Heart right ventricle (tissue), 16 donors: ENCODE results near the gene CD7. TPM values are rescaled to one million over a fixed set of nuclear protein-coding genes. Genes with fewer than 3 reads are reported as not detected.

Experiments
- ATAC-seq, 8 donors: fragments of 200-7000 bp; cut with Tn5 transposase; one replicate each; pipeline ENCODE4 v1.9.1; 2020; ENCODE audit warnings: mild to moderate bottlenecking in 8 of 8, moderate library complexity in 8 of 8, moderate number of reproducible peaks in 1 of 8
- DNase-seq, 2 donors: peaks; one replicate each; pipeline ENCODE4 v3.0.0-alpha.2; 2020
- H3K27ac ChIP-seq, 10 donors: fragments of 200-600 bp; sonication (generic) in 2 of 10; one replicate each; pipeline versions ENCODE4 v1.5.0 to v1.8.0; 2020 to 2022; ENCODE audit warnings: mild to moderate bottlenecking in 3 of 10
- H3K27me3 ChIP-seq, 7 donors: fragments of 200-600 bp; one replicate each; pipeline ENCODE4 v1.8.0; 2021 to 2022; ENCODE audit warnings: mild to moderate bottlenecking in 2 of 7
- H3K36me3 ChIP-seq, 9 donors: fragments of 200-600 bp; sonication (generic) in 1 of 9; one replicate each; pipeline versions ENCODE4 v1.5.0 to v1.8.0; 2020 to 2022; ENCODE audit warnings: mild to moderate bottlenecking in 2 of 9
- H3K4me1 ChIP-seq, 9 donors: fragments of 200-600 bp; sonication (generic) in 1 of 9; one replicate each; pipeline versions ENCODE4 v1.5.0 to v1.8.0; 2020 to 2022; ENCODE audit warnings: mild to moderate bottlenecking in 4 of 9
- H3K4me3 ChIP-seq, 10 donors: fragments of 200-600 bp; sonication (generic) in 2 of 10; one replicate each; pipeline versions ENCODE4 v1.5.0 to v1.8.0; 2020 to 2022; ENCODE audit warnings: mild to moderate bottlenecking in 7 of 10, moderate library complexity in 2 of 10
- H3K9me3 ChIP-seq, 11 donors: fragments of 200-600 bp in 10 of 11; sonication (generic) in 2 of 11; one replicate each; pipeline versions ENCODE4 v1.5.0 to v1.8.0; 2013 to 2022; ENCODE audit warnings: mild to moderate bottlenecking in 2 of 11, control low read depth in 1 of 11, moderate library complexity in 1 of 11
- CTCF ChIP-seq, 9 donors: fragments of 200-600 bp; sonication (generic) in 2 of 9; IDR thresholded peaks; one replicate each; pipeline versions ENCODE4 v1.5.0 to v1.8.0; 2021 to 2022; ENCODE audit warnings: antibody characterized with exemption in 9 of 9, mild to moderate bottlenecking in 5 of 9, moderate library complexity in 1 of 9
- WGBS, 2 donors: extraction: QIAGEN DNeasy Blood & Tissue Kit; methylation state at CpG; one replicate each; pipeline ENCODE4 v1.1.7; 2013; ENCODE audit warnings: inconsistent platforms in 1 of 2; 5-methylcytosine and 5-hydroxymethylcytosine counted together
- intact Hi-C, 10 donors: fragments of 100-400 bp; cut with DNase I; formaldehyde crosslinking; loops; one replicate each; pipeline versions ENCODE4 v1.11.1 to v1.14.2; 2022
- polyA plus RNA-seq, 2 donors: library from polyadenylated mRNA; stranded (reverse); fragments of 200-250 nt; gene quantifications; one replicate each; pipeline ENCODE4 v1.2.3, GENCODE V29; 2013
- total RNA-seq, 10 donors: library from RNA; stranded (reverse); fragmentation: NEBNext Ultra II Directional in 3 of 10; extraction: Animal tissue kit (Norgen Biotek cat#: 25700) in 3 of 10; gene quantifications; one replicate each; pipeline versions ENCODE4 v1.2.1 to v1.2.4, GENCODE V29; 2021 to 2023
- donor health status: Arrhythmogenic right ventricular cardiomyopathy.
- donor health status: ischemic (EF 13 %, LVEDD 7.1; RV severe dilation, severe dysfunction).
- donor health status: healthy with polysubstance abuse.
- donor health status: DM: no; HTN: yes; CAD: no.
- donor health status: DM: no; HTN: no; CAD: no.
- donor health status: ischemic (EF 25% LVEDD 6.9; RV normal size, moderate dysfunction).
- donor health status: ischemic (EF 25% LVEDD 5.7; RV mildly dilated, moderate dysfunction).
- donor health status: healthy.
- donor health status: DM: yes; HTN: yes; CAD: no.
- donor health status: Ischemic cardiomyopathy.
- donor health status: ischemic (EF 35%, LVEDD 5.7; RV mildly dilated, moderate dysfunction).
- donor health status: nonischemic (EF 11% LVEDD 7.7; RV severe dilation, severe dysfunction).
- donor health status: DM: yes; HTN: yes; CAD: no.
- donor health status: PGD.
- donor health status: ischemic (EF 29% LVEDD 5.4; RV normal size, mild dysfunction).
- donor health status: nonischemic (EF 23%, LVEDD 6.1; RV moderate dilation, normal function).

CD7 gene
- total and polyA plus RNA-seq, 12 donors: 0.15 to 6.0 (median 0.39) TPM; not detected in 1

- intact Hi-C loops: loop anchor here in 3 of 10 donors (10.0 kb wide), 3 partner anchors 85 to 295 kb away; partner anchors contain the start of genes DCXR (in 1 of the 3) and RAC3 (in 1 of the 3)
- Histone ChIP-seq H3K9me3 (no peaks in the 10 kb centered on the region), H3K27me3 (peaks cover 0 to 60% (median 31%) of the 10 kb centered on the region in 7 donors), H3K4me1 (peaks cover 15 to 42% (median 32%) of the 10 kb centered on the region in 9 donors), H3K36me3 (peaks cover 0 to 7% (median 0%) of the 10 kb centered on the region in 9 donors), H3K4me3 (no peak overlapping the region), H3K27ac (no peak overlapping the region)
- ATAC-seq: no peak
- 73 to 81% methylated on average over 19 of the region's 19 CpGs for WGBS, 2 donors
- DNase-seq: no peak
- no peak for TF ChIP-seq CTCF (IDR thresholded peaks at IDR 0.05)
These were observed 12.4 kb upstream of the CD7 start for GRCh38 chr17:82329683-82330321.

- Histone ChIP-seq H3K27me3 (peaks cover 0 to 56% (median 31%) of the 10 kb centered on the region in 7 donors), H3K9me3 (no peaks in the 10 kb centered on the region), H3K36me3 (peaks cover 0 to 7% (median 0%) of the 10 kb centered on the region in 9 donors), H3K4me1 (peaks cover 10 to 34% (median 25%) of the 10 kb centered on the region in 9 donors), H3K4me3 (no peak overlapping the region), H3K27ac (no peak overlapping the region)
- no peak for DNase-seq
- TF ChIP-seq CTCF (IDR thresholded peaks at IDR 0.05): no peak
- 87 to 92% methylated on average over 15 of the region's 15 CpGs for WGBS, 2 donors
- intact Hi-C loops: loop anchor here in 3 of 10 donors (10.0 kb wide), 3 partner anchors 84 to 294 kb away; partner anchors contain the start of genes DCXR (in 1 of the 3) and RAC3 (in 1 of the 3)
- no peak for ATAC-seq
These were observed 11.6 kb upstream of the CD7 start for GRCh38 chr17:82328994-82329507.

DNA sequence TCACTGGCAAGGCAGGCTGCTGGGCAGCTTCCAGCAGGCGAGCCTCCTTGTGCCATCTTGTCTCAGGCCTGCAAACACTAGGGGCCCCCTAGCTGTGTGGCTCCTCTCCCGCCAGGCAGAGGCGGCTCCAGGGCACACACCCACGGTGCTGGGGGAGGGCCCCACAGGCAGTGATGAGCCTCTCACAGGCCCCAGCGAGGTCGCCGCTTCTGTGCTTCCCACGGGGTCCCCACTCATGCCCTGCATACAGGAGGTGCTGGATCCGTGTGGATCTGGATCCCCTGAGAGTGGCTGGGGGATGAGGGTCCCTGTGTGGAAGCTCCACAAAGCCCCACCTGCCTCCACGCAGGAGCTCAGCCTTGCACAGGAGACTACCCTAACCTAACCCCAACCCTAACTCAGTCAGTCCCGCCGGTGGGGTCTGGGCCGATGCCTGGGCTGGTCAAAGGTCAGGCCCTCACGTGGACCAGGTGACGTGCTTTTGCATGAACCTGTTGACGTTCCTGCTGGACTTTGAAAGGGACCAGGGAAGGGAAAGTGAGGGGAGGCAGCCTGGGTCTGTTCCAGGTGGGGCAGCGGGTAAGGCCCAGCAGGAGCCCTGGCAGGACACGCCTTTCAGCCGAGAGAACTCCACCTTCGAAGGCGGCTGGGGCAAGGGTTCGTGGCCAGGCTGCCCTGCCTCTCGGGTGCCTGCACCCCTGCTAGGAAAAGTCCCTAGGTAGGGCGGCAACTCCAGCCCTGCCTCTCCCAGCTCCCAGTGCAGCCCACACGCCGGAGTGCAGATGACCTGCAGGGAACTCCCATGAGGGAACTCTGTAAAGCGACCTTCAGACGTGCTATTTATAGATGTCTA lies 11.0 kb upstream of the CD7 start:
- Histone ChIP-seq H3K36me3 (peaks cover 0 to 7% (median 0%) of the 10 kb centered on the region in 9 donors), H3K4me3 (no peak overlapping the region), H3K27me3 (peaks cover 0 to 54% (median 31%) of the 10 kb centered on the region in 7 donors), H3K9me3 (no peaks in the 10 kb centered on the region), H3K27ac (no peak overlapping the region), H3K4me1 (peaks cover 9 to 30% (median 22%) of the 10 kb centered on the region in 9 donors)
- intact Hi-C loops: loop anchor here in 3 of 10 donors (10.0 kb wide), 3 partner anchors 84 to 294 kb away; partner anchors contain the start of genes DCXR (in 1 of the 3) and RAC3 (in 1 of the 3)
- no peak for TF ChIP-seq CTCF (IDR thresholded peaks at IDR 0.05)
- 79% methylated on average over 28 of the region's 28 CpGs for WGBS, 2 donors
- DNase-seq (no peak), ATAC-seq (no peak)

DNA sequence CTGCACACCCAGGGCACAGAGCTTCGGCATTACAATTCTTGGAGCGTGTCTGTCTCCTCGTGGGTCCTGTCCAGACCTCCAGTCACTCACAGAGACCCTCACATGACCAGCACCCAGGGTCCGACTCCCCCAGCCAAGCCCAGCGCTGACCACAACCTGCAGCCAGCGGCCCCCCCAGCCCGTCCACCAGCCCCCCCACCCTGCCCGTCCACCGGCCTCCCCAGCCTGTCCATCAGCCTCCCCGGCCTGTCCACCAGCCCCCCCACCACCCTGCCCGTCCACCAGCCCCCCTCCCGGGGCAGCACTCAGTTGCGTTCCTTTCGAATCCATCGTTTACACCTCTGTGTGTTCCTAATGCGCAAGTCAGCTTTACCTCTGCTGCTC lies 10.3 kb upstream of the CD7 start:
- intact Hi-C loops: loop anchor here in 3 of 10 donors (10.0 kb wide), 3 partner anchors 83 to 293 kb away; partner anchors contain the start of genes DCXR (in 1 of the 3) and RAC3 (in 1 of the 3)
- H3K27me3 ChIP-seq: peaks cover 0 to 48% (median 31%) of the 10 kb centered on the region in 7 donors
- H3K9me3 ChIP-seq: no peaks in the 10 kb centered on the region
- DNase-seq: no peak
- TF ChIP-seq CTCF (IDR thresholded peaks at IDR 0.05): no peak
- H3K4me3 ChIP-seq: no peak overlapping the region
- H3K27ac ChIP-seq: no peak overlapping the region
- WGBS, 2 donors: 64 to 73% methylated on average over 16 of the region's 16 CpGs
- ATAC-seq: no peak
- H3K4me1 ChIP-seq: peaks cover 6 to 24% (median 16%) of the 10 kb centered on the region in 9 donors
- peaks cover 0 to 7% (median 0%) of the 10 kb centered on the region in 9 donors for H3K36me3 ChIP-seq
